GM18505 (cell line): ENCODE measurements around the gene EGR4.

Experiments
- ATAC-seq: cut with Tn5 transposase; IDR thresholded peaks from one replicate; pipeline ENCODE4 v1.9.1; 2021; ENCODE audit not compliant: unreplicated experiment
- POLR2A ChIP-seq: IDR thresholded peaks from 4 replicates; pipeline ENCODE4 v1.6.1; 2011; ENCODE audit warnings: borderline replicate concordance; ENCODE audit not compliant: insufficient read depth, insufficient read length; ENCODE audit errors: extremely low read depth

EGR4 gene

GRCh38 chr2:73243884-73244570 lies 49.3 kb downstream of the EGR4 start:
- TF ChIP-seq POLR2A = no peak
- ATAC-seq = no peak
